Upper lobe of left lung (tissue), 4 donors: Measurements from ENCODE around the gene EDN2.

ENCODE experiments used
- CTCF ChIP-seq, 6 experiments: fragments of 450-650 bp in 4 of 6; fragments of 200-600 bp in 2 of 6; sonication (generic) in 2 of 6; IDR thresholded peaks; one replicate each; pipeline ENCODE4 v1.5.1; 2016 to 2019; ENCODE audit warnings: antibody characterized with exemption in 6 of 6
- POLR2A ChIP-seq, 4 donors: fragments of 450-650 bp; IDR thresholded peaks; one replicate each; pipeline ENCODE4 v1.5.1; 2016 to 2017; ENCODE audit warnings: antibody characterized with exemption in 4 of 4, mild to moderate bottlenecking in 2 of 4
- POLR2AphosphoS5 ChIP-seq, 2 donors: sonication (generic); formaldehyde crosslinking; IDR thresholded peaks; one replicate each; pipeline ENCODE4 v1.5.1; 2017; ENCODE audit warnings: antibody characterized with exemption in 2 of 2

DNA sequence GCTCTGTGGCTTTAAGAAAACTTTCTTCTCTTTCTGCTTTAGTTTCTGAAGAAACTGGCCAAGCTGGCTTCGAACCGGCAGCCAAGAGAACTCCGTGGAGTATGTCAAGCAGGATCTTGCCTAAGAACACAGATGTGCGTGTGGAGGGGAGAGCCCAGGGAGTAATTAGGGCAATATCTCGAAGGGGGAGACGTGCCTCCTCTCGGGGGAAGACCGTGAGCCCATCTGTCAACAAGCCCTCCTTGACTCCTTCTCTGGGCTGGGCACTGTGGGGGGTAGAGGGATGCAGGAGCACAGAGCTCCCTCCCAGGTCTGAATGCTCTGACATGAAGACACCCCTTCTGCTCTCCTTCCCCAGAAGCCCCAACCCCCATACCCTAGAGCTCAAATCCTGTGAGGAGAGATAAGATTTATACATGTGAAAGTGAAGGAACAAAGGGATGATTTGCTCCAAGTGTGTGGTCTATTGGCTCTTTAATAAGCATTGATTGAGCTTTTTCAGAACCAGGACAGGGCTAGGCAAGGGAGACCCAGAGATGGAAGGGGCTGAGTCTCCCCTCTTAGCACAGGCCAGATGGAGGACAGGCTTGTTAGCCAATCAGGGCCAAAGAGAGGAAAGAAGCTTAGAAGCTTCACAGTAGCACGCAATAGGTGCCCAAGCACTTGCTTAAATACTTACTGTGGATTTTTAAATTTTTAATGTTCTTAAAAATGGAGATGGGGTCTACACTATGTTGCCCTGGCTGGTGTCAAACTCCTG is 37.5 kb downstream of the EDN2 start:
- TF ChIP-seq POLR2A (IDR thresholded peaks at IDR 0.05) (no peak), CTCF (IDR thresholded peaks at IDR 0.05) (no peak), POLR2AphosphoS5 (IDR thresholded peaks at IDR 0.05) (no peak)
